Neural cell (in vitro differentiated cells): ENCODE data around the gene RAD51B. TPM values are rescaled to one million over a fixed set of nuclear protein-coding genes. Genes with fewer than 3 reads are reported as not detected.

Experiments
- H2AFZ ChIP-seq: fragments of 200-600, 300-800 bp; sonication (generic), shearing (Covaris generic); 2 replicates; pipeline ENCODE4 v1.6.0; 2014; ENCODE audit warnings: low read depth, mild to moderate bottlenecking, antibody characterized with exemption, low read length, moderate library complexity
- H3F3A ChIP-seq: fragments of 200-600 bp; shearing (Covaris generic); 2 replicates; pipeline ENCODE4 v1.6.1; 2016; ENCODE audit warnings: mild to moderate bottlenecking, moderate library complexity, mixed read lengths, antibody characterized with exemption, low read length; ENCODE audit not compliant: insufficient read depth, poor library complexity, severe bottlenecking
- H3K27ac ChIP-seq: fragments of 200-600, 300-800 bp; sonication (generic), shearing (Covaris generic); 2 replicates; pipeline ENCODE4 v1.5.1; 2014; ENCODE audit warnings: mild to moderate bottlenecking, low read length, moderate library complexity
- H3K27me3 ChIP-seq: fragments of 300-800, 200-600 bp; sonication (generic), shearing (Covaris generic); 2 replicates; pipeline ENCODE4 v1.6.0; 2014; ENCODE audit warnings: mild to moderate bottlenecking, low read depth, low read length, moderate library complexity; ENCODE audit not compliant: insufficient read depth
- H3K36me3 ChIP-seq: fragments of 300-800, 200-600 bp; sonication (generic), shearing (Covaris generic); 2 replicates; pipeline ENCODE4 v1.5.1; 2014; ENCODE audit warnings: mild to moderate bottlenecking, antibody characterized with exemption, low read length, moderate library complexity; ENCODE audit not compliant: insufficient read depth
- H3K4me2 ChIP-seq: fragments of 300-800, 200-600 bp; sonication (generic), shearing (Covaris generic); 2 replicates; pipeline ENCODE4 v1.6.0; 2014; ENCODE audit warnings: mild to moderate bottlenecking, low read length
- H3K4me3 ChIP-seq: fragments of 300-800, 200-600 bp; sonication (generic), shearing (Covaris generic); 2 replicates; pipeline ENCODE4 v1.5.1; 2014; ENCODE audit warnings: mild to moderate bottlenecking, low read length, moderate library complexity
- H3K79me2 ChIP-seq: fragments of 200-600 bp; shearing (Covaris generic); replicated peaks from 2 replicates; pipeline ENCODE4 v1.6.0; 2014; ENCODE audit warnings: mild to moderate bottlenecking, low read length, moderate library complexity; ENCODE audit not compliant: insufficient read depth
- H3K9ac ChIP-seq: fragments of 300-800, 200-600 bp; sonication (generic), shearing (Covaris generic); 2 replicates; pipeline ENCODE4 v1.6.1; 2016; ENCODE audit warnings: mild to moderate bottlenecking, low read length, mixed read lengths
- H3K9me2 ChIP-seq: fragments of 200-600 bp; shearing (Covaris generic); 2 replicates; pipeline ENCODE4 v1.6.1; 2016; ENCODE audit warnings: mild to moderate bottlenecking, low read length, mixed read lengths; ENCODE audit not compliant: insufficient read depth
- H3K9me3 ChIP-seq: fragments of 200-600, 300-800 bp; sonication (generic), shearing (Covaris generic); 2 replicates; pipeline ENCODE4 v1.6.1; 2016; ENCODE audit warnings: mild to moderate bottlenecking, mixed run types, low read length, moderate library complexity, mixed read lengths
- H4K20me1 ChIP-seq: fragments of 200-600 bp; shearing (Covaris generic); 2 replicates; pipeline ENCODE4 v1.6.1; 2016; ENCODE audit warnings: mild to moderate bottlenecking, mixed run types; ENCODE audit not compliant: insufficient read depth
- CTCF ChIP-seq: fragments of 450-650 bp; IDR thresholded peaks from 2 replicates; pipeline ENCODE4 v1.5.1; 2014; ENCODE audit warnings: antibody characterized with exemption, mild to moderate bottlenecking, moderate library complexity; ENCODE audit not compliant: poor library complexity, severe bottlenecking
- EP300 ChIP-seq: fragments of 450-650 bp; conservative IDR thresholded peaks from 2 replicates; pipeline ENCODE4 v1.6.1; 2014; ENCODE audit warnings: antibody characterized with exemption, mild to moderate bottlenecking, moderate library complexity; ENCODE audit not compliant: poor library complexity, severe bottlenecking
- EZH2 ChIP-seq: fragments of 200-600, 300-800 bp; shearing (Covaris generic), sonication (generic); IDR thresholded peaks from 2 replicates; pipeline ENCODE4 v1.6.1; 2014; ENCODE audit warnings: antibody characterized with exemption, low read length, borderline replicate concordance, mild to moderate bottlenecking; ENCODE audit not compliant: insufficient read depth, poor library complexity, severe bottlenecking
- MXI1 ChIP-seq: fragments of 450-650 bp; conservative IDR thresholded peaks from 2 replicates; pipeline ENCODE4 v1.6.1; 2014; ENCODE audit warnings: antibody characterized with exemption, mild to moderate bottlenecking; ENCODE audit not compliant: poor library complexity, severe bottlenecking
- POLR2AphosphoS5 ChIP-seq: IDR thresholded peaks from 2 replicates; pipeline ENCODE4 v1.6.1; 2012
- RAD21 ChIP-seq: fragments of 450-650 bp; conservative IDR thresholded peaks from 2 replicates; pipeline ENCODE4 v1.6.1; 2014; ENCODE audit warnings: antibody characterized with exemption, mild to moderate bottlenecking, moderate library complexity
- REST ChIP-seq: IDR thresholded peaks from 2 replicates; pipeline ENCODE4 v1.6.1; 2012; ENCODE audit warnings: borderline replicate concordance
- SMC3 ChIP-seq: fragments of 450-650 bp; conservative IDR thresholded peaks from 2 replicates; pipeline ENCODE4 v1.6.1; 2014; ENCODE audit warnings: antibody characterized with exemption, mild to moderate bottlenecking, moderate library complexity; ENCODE audit not compliant: poor library complexity
- TAF1 ChIP-seq: IDR thresholded peaks from 2 replicates; pipeline ENCODE4 v1.6.1; 2012; ENCODE audit warnings: low read depth
- polyA plus RNA-seq: library from polyadenylated mRNA; depleted of rRNA; stranded (reverse); fragments of >200 nt; gene quantifications from 2 replicates; pipeline ENCODE4 v1.2.3, GENCODE V29; 2014

The RAD51B gene
- polyA plus RNA-seq, 1 donor from 2014 or later, result 3.1 TPM

DNA sequence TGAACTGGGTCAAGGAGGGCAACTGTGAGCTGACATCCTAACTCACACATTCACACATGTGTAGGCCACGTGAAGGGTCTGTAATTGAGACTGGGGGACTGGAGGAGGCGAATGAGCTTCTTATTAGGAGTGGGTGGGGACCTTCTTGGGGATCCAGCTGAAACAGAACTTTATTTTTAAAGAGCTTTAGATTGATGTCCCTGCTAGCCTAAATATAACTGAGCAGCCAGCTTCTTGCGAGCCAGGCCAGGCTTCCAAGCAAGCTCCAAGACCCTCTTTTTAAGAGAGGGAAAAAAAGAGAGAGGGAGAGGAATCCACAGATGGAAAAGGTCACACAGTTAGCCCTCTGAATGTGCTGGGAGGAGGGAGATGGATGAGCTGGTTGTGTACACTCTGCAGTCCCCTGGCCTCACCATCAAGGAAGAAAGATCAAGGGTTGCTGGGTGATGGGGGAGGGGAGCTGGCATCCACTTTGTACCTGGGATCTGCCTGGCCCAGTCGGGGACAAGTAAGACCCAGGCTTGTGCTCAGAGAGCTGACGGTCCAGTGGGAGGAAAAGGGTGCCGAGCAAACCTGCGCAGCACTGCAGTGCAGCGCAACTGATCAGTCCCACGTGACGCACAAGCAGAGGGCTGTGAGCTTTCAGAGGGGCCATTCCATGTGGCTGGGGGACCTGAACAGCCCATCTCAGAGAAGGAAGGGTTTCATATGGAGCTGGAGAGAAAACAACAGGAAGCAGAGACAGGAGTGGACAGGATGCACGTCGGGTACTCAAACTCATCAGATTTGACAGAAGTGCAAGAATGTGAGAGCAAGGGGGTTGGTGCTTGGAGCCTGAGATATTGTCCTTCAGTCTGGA, 818.8 kb downstream of the RAD51B start:
- Histone ChIP-seq H3K9me2 (no peaks in the 10 kb centered on the region), H3K27ac (no peak overlapping the region), H2AFZ (no peak overlapping the region), H3K9me3 (peaks cover 7% of the 10 kb centered on the region), H3K36me3 (no peaks in the 10 kb centered on the region), H3K4me2 (no peak overlapping the region), H3K4me3 (no peak overlapping the region), H4K20me1 (no peaks in the 10 kb centered on the region), H3K27me3 (no peaks in the 10 kb centered on the region), H3K79me2 (no peaks in the 10 kb centered on the region), H3K9ac (no peak overlapping the region), H3F3A (no peaks in the 10 kb centered on the region)
- TF ChIP-seq EZH2, result no peak
- TF ChIP-seq TAF1, result no peak
- TF ChIP-seq RAD21, result no peak
- TF ChIP-seq MXI1, result no peak
- TF ChIP-seq SMC3, result no peak
- TF ChIP-seq CTCF, result no peak
- no peak for TF ChIP-seq REST
- TF ChIP-seq EP300, result no peak
- TF ChIP-seq POLR2AphosphoS5, result no peak

DNA sequence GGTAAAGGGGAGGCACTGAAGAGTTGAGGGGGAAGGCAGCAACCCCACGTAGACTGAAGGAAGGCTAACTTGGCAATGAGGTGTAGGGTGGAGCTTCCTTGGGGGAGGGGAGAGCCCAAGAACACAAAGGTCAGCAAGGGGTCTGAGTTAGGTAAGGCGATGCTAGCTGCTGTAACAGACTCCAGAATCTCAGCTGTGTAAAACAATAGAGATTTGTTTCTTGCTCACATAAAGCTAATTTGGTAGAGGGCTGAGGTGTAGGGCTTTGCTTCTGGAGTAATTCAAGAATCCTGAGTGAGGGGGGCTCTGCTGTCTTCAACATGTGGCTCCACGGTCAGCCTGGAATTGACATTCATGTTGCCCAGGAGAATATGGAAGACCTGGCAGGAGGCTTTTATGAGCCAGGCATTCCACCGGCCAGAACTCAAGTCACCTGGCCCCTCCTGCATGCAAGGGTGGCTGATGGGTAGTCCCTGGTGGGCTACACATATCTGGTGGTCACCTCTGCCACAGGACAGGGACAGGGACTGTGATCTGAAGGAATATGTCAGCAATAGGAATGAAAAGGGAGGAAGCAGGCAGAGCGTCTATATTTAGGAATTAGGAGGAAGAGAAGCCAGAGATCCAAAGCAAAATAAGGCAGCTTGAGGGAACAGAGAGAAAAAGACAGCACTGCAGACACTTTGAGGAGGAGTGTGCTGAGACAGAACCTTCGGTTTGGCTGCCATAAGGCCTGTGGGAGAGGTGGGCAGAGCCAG, 819.6 kb downstream of the RAD51B start:
- Histone ChIP-seq H2AFZ (no peak overlapping the region), H3F3A (no peaks in the 10 kb centered on the region), H3K4me2 (no peak overlapping the region), H3K9me2 (no peaks in the 10 kb centered on the region), H3K27me3 (no peaks in the 10 kb centered on the region), H3K9me3 (peaks cover 7% of the 10 kb centered on the region), H4K20me1 (no peaks in the 10 kb centered on the region), H3K79me2 (no peaks in the 10 kb centered on the region), H3K27ac (no peak overlapping the region), H3K4me3 (no peak overlapping the region), H3K36me3 (no peaks in the 10 kb centered on the region), H3K9ac (no peak overlapping the region)
- TF ChIP-seq EP300 (no peak), SMC3 (no peak), TAF1 (no peak), CTCF (no peak), RAD21 (no peak), REST (no peak), POLR2AphosphoS5 (no peak), EZH2 (no peak), MXI1 (no peak)
